GM21423 (cell line): Measurements from ENCODE around the gene NCOA4.
"Not testable (repeated sequence)": the region's sequence is repeated elsewhere in the genome, so short reads cannot be mapped to it uniquely, and the experiment has no call there.

Source experiments
- ATAC-seq: cut with Tn5 transposase; IDR thresholded peaks from one replicate; pipeline ENCODE4 v1.9.1; 2021; ENCODE audit warnings: mild to moderate bottlenecking, moderate library complexity; ENCODE audit not compliant: unreplicated experiment

The NCOA4 gene

GRCh38 chr10:46030091-46030937 is at the start of gene NCOA4:
NCOA4 (minus strand) TSS chr10:46030623; CDS start chr10:46016680, 13,943 bp downstream.
- peak; percentile 97 for ATAC-seq

GRCh38 chr10:46079831-46080585 is 49.6 kb upstream of the NCOA4 start:
- ATAC-seq, result no peak

DNA sequence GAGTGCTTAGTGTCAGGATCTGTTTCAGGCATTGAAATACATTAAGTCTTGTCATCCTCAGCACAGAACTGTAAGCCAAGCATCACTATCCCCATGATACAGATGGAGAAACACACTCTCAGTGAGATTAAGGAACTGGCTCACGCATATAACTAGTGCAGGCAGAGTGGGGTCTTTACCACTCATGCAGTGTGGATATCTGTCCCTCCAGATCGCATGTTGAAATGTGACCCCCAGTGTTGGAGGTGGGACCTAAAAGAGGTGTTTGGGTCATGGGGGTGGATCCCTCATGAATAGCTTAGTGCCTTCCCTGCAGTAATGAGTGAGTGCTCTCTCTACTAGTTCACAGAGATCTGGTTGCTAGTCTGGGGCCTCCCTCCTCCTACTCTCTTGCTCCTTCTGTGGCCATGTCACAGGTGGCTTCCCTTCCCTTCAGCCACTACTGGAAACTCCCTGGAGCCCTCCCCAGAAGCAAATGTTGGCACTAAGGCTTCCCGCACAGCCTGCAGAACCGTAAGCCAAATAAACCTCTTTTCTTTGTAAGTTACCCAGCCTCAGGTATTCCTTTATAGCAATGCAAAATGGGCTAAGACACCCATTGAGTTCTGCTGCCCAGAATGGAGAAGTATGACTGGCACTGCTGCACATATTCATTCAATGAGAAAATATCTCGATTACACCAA is 47.4 kb upstream of the NCOA4 start:
- ATAC-seq, result no peak

- ATAC-seq, result no peak
Observed at GRCh38 chr10:46077141-46077554, 46.7 kb upstream of the NCOA4 start.

GRCh38 chr10:46075869-46076268 is 45.4 kb upstream of the NCOA4 start:
- no peak for ATAC-seq

DNA sequence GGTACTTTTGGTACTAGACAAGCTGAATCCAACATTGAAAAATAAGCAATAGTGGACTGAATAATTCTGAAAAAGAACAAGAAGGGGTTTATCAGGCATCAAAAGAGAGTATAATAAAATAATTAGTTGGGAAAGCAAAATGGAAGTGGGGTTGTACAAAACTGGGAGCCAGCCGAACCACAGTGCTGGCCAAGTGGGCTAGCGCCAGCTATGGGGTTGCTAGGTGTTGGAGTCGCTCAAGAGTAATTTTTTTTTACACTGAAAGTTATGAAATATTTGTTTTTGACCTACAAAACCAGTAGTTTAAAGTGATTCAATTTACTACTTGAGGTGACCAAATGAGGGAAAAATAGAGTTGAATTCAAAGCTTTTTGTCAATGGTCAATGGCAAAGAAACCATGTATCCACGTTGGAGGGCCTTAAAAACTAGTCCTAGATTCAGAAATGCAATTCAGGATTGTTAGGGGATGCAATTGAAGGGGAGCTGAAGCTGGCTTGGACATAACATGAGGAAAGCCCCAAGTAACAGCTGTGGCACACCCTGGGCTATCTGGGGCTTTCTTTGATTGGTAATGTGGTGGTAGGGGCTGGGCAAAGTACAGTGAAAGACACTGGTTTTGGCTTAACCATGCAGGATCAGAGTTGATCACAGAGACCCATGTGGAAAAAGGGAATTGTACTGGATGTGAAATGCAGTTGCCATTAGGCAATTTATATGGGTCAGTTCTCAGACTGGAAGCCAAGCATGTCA is 43.9 kb upstream of the NCOA4 start:
- ATAC-seq, result no peak

- ATAC-seq, result no peak
Observed at GRCh38 chr10:46073564-46073963, 43.1 kb upstream of the NCOA4 start.

- ATAC-seq, result no peak
Observed at GRCh38 chr10:46070749-46071148, 40.3 kb upstream of the NCOA4 start.

DNA sequence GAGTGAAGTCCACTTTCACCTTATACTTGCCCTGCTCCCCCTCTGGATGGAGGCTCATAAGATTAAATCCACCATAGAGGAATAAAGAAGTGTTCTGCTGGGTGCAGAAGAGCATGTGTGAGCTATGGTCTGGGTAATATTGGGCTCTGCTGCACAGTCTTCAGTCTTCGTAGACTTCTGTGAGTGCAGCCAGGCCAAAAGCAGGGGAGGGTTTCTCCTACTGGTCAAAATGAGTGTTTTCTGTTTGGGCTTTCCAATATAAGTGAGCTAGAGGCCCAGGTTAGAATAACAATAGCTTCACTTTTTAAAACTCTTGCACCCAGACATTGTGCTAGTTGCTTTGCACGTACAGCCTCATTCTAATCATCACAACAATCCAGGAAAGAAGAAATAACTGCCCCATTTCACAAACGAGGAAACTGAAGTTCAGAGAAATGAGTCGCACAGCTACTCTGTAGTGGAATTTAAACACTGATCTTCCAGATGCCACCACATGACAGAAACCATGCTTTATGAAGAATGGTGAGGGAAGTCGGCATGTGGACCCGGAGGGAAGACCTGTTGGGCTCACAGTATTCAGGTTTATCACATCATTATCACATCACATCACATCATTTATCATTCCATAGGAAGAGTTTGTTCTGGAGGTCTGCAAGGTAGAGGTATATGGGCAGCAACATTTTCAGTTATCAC is 39.5 kb upstream of the NCOA4 start:
- no peak for ATAC-seq

- no peak for ATAC-seq
Observed at GRCh38 chr10:46068905-46069304, 38.5 kb upstream of the NCOA4 start.

DNA sequence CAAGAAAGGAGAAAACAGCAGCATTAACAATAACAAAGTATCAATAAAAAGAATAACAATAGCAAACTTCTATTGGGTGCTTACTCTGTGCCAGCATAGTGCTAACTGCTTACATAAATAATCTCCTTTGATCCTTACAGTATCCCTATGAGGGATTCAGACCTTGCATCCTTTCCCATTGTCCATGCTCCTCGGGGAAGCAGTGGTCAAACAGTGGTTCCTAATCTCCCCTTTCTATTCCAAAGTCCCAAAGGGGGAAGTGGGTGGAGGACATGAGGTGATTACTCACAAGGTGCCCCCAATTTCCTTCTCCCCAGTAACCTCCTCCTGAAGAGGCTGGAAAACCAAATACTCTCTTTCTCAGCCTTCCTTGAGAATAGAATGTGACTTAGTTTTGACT is 37.7 kb upstream of the NCOA4 start:
- no peak for ATAC-seq

DNA sequence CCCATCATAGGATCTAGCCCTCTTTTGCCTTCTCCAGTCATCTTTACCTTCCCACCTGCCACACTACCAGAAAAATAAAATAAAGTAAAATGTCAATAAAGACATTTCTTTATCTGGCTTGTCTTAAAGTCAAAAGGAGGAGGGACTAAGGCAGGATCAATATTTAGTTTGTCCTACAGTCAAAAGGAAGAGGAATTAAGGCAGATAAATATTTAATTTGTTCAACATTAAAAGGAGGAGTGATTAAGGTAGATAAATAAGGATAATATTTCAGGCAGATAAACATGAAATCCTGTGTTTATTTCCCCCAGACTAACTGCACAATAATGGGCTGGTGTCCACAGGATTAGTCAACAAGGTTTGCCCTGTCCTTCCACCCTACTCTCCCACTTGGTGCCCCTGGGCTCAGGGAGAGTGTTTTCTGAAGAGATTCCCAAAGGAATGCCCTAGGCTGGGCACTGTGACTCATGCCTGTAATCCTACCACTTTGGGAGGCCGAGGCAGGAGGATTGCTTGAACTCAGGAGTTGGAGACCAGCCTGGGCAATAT is 33.9 kb upstream of the NCOA4 start:
- no peak for ATAC-seq

GRCh38 chr10:46062723-46063428 is 32.5 kb upstream of the NCOA4 start:
- no peak for ATAC-seq

DNA sequence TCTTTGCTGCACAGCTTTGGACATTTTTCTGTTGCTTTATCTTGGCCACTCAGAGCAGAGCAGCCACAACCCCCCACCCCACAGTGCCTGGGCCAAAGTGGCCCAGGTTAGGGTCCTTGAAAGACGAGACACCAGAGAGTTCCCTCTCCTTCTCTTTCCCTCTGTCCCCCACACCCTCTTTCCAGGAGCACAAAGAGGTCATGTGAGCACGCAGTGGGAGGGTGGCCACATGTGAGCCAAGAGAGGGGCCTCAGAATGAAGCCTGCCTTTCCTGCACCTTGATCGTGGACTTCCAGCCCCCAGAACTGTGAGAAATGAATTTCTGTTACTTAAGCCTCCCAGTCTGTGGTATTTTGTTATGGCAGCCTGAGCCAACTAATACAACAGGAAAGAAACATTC is 30.3 kb upstream of the NCOA4 start:
- no peak for ATAC-seq

GRCh38 chr10:46057927-46058326 is 27.5 kb upstream of the NCOA4 start:
- not testable (repeated sequence) for ATAC-seq

GRCh38 chr10:46057038-46057437 is 26.6 kb upstream of the NCOA4 start:
- ATAC-seq, result no peak

GRCh38 chr10:46055771-46056170 is 25.3 kb upstream of the NCOA4 start:
- ATAC-seq, result no peak

- no peak for ATAC-seq
Observed at GRCh38 chr10:46053534-46054434, 23.4 kb upstream of the NCOA4 start.
